Subcutaneous adipose tissue (tissue), 4 donors: Measurements from ENCODE around the gene SELENOM. TPM values are rescaled to one million over a fixed set of nuclear protein-coding genes. Genes with fewer than 3 reads are reported as not detected.

Source experiments
- CTCF ChIP-seq: fragments of 450-650 bp; IDR thresholded peaks from one replicate; pipeline ENCODE4 v1.5.1; 2016; ENCODE audit warnings: low read depth, mild to moderate bottlenecking, control low read depth, antibody characterized with exemption, moderate library complexity
- total RNA-seq, 4 donors: library from RNA; depleted of rRNA; stranded (reverse); fragments of >200 nt; gene quantifications; one replicate each; pipeline ENCODE4 v1.1.0, GENCODE V29; 2016

Gene SELENOM
- total RNA-seq, 4 donors from 2014 or later, result 226 to 360 (median 279) TPM

DNA sequence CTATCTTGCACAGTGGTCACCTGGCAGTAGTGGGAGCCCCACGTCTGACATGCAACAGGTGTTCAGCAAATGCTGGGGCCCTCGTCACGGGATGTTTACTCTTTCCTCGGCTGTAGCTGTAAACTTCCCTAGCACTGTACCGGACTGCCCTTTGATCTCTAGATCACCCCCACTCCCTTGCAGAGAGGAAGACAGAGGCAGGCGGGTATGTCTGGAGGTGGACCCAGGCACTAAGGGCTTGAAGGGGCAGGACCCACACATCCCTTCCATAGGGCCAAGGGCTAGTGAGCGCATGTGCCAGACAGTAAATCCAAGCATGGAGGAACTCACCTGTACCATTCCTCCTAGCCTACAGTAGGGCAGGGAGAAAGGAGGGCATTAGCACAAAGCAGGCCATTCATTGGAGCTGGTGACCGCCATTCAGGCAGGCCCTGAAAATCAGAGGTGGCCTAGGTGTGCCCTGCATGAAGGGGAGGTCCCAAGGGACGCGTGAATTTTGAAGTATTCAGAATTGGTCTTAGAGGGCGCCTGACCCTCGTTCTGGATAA lies 28.2 kb downstream of the SELENOM start:
- TF ChIP-seq CTCF, result no peak

DNA sequence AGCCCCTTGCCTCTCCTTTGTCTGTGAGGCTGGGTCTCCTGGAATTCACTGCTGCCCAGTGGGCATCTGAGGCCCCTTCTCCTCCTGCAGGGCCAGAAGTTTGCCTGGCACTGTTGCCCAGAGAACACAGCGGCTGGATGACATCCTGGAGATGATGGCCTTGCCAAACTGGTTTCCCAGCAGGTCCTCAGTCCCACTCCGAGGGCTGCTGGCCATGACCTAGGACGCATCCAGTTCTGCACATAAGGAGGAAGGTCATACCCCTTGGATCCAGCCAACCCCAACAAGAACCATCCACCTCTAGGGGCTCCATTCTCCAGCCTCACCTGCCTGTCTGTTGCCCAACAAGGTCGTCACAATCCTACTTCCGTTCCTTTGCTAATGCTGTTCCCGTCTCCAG lies 29.7 kb downstream of the SELENOM start:
- no peak for TF ChIP-seq CTCF

DNA sequence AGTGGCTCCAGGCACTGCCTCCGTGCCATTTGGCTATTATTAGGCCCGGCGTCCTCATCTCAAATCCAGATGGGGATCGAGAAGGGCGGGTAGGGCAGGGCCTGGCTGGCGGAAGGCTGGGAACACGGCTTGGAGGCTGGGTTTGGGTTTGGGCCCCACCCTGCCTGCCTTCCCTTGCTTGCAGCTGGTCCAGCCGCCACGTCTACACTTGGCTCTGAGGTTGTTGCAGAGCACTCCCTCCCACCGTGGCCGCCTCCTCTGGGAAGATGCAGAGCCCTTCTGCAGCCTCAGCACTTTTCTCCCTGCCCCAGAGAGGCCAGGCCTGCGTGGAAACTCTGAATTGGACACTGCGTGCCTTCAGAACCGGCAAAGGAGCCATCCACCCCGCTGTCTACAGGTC lies 31.4 kb downstream of the SELENOM start:
- TF ChIP-seq CTCF, result no peak

DNA sequence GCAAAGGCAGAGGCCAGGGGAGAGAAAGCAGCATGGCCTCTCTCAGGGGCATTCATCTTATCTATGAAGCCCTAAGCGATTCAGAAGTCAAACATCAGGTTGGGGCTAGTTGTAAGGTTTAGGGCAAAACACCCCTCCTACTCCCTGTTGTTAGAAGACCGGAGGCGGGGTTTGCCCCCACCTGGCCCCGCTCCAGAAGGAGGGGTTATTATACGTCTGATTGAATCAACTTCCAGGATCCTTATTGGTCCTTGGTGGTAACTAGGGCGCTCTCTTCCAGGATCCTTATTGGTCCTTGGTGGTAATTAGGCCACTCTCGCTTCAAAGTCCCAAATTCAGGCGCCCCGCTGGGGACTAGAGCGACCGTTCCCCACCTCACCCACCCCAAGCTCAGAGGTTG lies 38.4 kb downstream of the SELENOM start:
- no peak for TF ChIP-seq CTCF

- no peak for TF ChIP-seq CTCF
Measured at GRCh38 chr22:31064369-31064768, 43.0 kb downstream of the SELENOM start.

DNA sequence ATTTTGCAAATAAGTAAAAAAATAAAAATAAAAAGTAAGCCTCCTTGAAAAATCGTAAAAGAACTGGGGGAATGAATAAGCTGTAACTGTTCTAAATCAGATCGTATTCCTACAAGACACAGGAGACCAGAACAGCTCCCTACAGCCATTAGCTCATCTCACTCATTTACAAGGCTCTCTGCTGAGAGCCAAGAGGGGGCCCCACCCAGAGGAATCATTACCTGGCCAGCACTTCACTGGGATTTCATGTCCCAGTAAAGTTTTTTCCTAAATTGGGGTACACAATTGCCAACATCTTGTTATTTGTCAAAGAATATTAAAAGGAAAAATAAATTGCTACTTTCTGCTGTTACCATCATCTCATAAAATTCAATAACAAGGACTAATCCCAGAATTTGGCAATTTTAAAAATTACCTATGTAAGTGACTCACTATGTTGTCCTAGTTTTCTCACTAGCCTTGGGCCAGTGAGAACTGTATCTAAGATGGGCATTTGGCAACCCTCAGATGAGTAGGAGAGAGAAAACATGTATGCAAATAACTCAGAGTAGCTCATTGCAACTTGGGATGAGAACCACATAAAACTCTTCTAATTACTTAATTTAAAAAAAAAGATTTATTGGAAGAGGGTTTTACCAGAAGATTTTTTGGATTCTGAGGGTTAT lies 44.7 kb downstream of the SELENOM start:
- TF ChIP-seq CTCF, result no peak

- TF ChIP-seq CTCF, result no peak
Measured at GRCh38 chr22:31056986-31057599, 50.3 kb downstream of the SELENOM start.
